HepG2 (cell line): ENCODE results near the gene SYT7. TPM values are rescaled to one million over a fixed set of nuclear protein-coding genes. Genes with fewer than 3 reads are reported as not detected.

Experiments used
- AHR ChIP-seq: IDR thresholded peaks from 2 replicates; pipeline ENCODE4 v1.6.1; 2018; ENCODE audit warnings: missing genetic modification reagents, missing compliant biosample characterization
- ATF7 ChIP-seq, 2 experiments: fragments of 450-650 bp in 1 of 2; sonication (generic) in 1 of 2; formaldehyde crosslinking in 1 of 2; IDR thresholded peaks; 2 replicates each; pipeline versions ENCODE4 v1.4.0 to v1.6.1; 2016 to 2020; ENCODE audit warnings: antibody characterized with exemption in 1 of 2, mild to moderate bottlenecking in 1 of 2, missing genetic modification reagents in 1 of 2
- BORCS8-MEF2B ChIP-seq: sonication (generic); formaldehyde crosslinking; IDR thresholded peaks from 2 replicates; pipeline ENCODE4 v1.8.0; 2022; ENCODE audit warnings: mild to moderate bottlenecking, missing genetic modification reagents
- CBX5 ChIP-seq: sonication (generic); formaldehyde crosslinking; IDR thresholded peaks from 2 replicates; pipeline ENCODE4 v1.4.0; 2020; ENCODE audit warnings: missing genetic modification reagents, borderline replicate concordance
- DNMT1 ChIP-seq: sonication (generic); formaldehyde crosslinking; IDR thresholded peaks from 2 replicates; pipeline ENCODE4 v1.5.1; 2020; ENCODE audit warnings: mild to moderate bottlenecking, missing genetic modification reagents
- DPF2 ChIP-seq: sonication (generic); formaldehyde crosslinking; IDR thresholded peaks from 2 replicates; pipeline ENCODE4 v1.4.0; 2020; ENCODE audit warnings: mild to moderate bottlenecking, low read depth, missing genetic modification reagents, borderline replicate concordance
- ETV6 ChIP-seq: sonication (generic); formaldehyde crosslinking; conservative IDR thresholded peaks from 2 replicates; pipeline ENCODE4 v1.4.0; 2020; ENCODE audit warnings: missing genetic modification reagents
- FLYWCH1 ChIP-seq: sonication (generic); formaldehyde crosslinking; IDR thresholded peaks from 2 replicates; pipeline ENCODE4 v1.8.1; 2023; ENCODE audit warnings: mild to moderate bottlenecking, missing genetic modification reagents
- HINFP ChIP-seq: sonication (generic); formaldehyde crosslinking; IDR thresholded peaks from 2 replicates; pipeline ENCODE4 v1.4.0; 2020; ENCODE audit warnings: low read depth, mild to moderate bottlenecking, missing genetic modification reagents
- ISL2 ChIP-seq: sonication (generic); formaldehyde crosslinking; IDR thresholded peaks from 2 replicates; pipeline ENCODE4 v1.5.0; 2020; ENCODE audit warnings: missing genetic modification reagents
- KAT2B ChIP-seq: fragments of 150-350 bp; IDR thresholded peaks from 2 replicates; pipeline ENCODE4 v1.6.1; 2014; ENCODE audit warnings: low read depth, low read length, borderline replicate concordance
- NCOR1 ChIP-seq: fragments of 200-600 bp; sonication (generic); IDR thresholded peaks from 2 replicates; pipeline ENCODE4 v1.7.0; 2017; ENCODE audit warnings: antibody characterized with exemption, low read length, borderline replicate concordance
- NFE2L2 ChIP-seq: fragments of 150-350 bp; IDR thresholded peaks from 2 replicates; pipeline ENCODE4 v1.6.1; 2014; ENCODE audit warnings: low read length
- PRDM4 ChIP-seq: sonication (generic); formaldehyde crosslinking; IDR thresholded peaks from 2 replicates; pipeline ENCODE4 v1.9.0; 2021; ENCODE audit warnings: missing genetic modification reagents, borderline replicate concordance
- REPIN1 ChIP-seq: sonication (generic); formaldehyde crosslinking; IDR thresholded peaks from 2 replicates; pipeline ENCODE4 v1.8.0; 2022; ENCODE audit warnings: missing genetic modification reagents, low read depth, mild to moderate bottlenecking, borderline replicate concordance
- SALL1 ChIP-seq: sonication (generic); formaldehyde crosslinking; IDR thresholded peaks from 2 replicates; pipeline ENCODE4 v1.8.0; 2022; ENCODE audit warnings: mild to moderate bottlenecking, missing genetic modification reagents
- TRAFD1 ChIP-seq: sonication (generic); formaldehyde crosslinking; IDR thresholded peaks from 2 replicates; pipeline ENCODE4 v1.5.1; 2020; ENCODE audit warnings: missing genetic modification reagents, mild to moderate bottlenecking, borderline replicate concordance
- ZBTB10 ChIP-seq: sonication (generic); formaldehyde crosslinking; IDR thresholded peaks from 2 replicates; pipeline ENCODE4 v1.4.0; 2020; ENCODE audit warnings: missing genetic modification reagents, borderline replicate concordance
- ZFAT ChIP-seq: sonication (generic); formaldehyde crosslinking; conservative IDR thresholded peaks from 2 replicates; pipeline ENCODE4 v1.8.1; 2023; ENCODE audit warnings: missing genetic modification reagents, inconsistent platforms
- ZNF510 ChIP-seq: sonication (generic); formaldehyde crosslinking; IDR thresholded peaks from 2 replicates; pipeline ENCODE4 v1.4.0; 2020; ENCODE audit warnings: low read depth, mild to moderate bottlenecking, missing genetic modification reagents
- ZNF557 ChIP-seq: sonication (generic); formaldehyde crosslinking; IDR thresholded peaks from 2 replicates; pipeline ENCODE4 v1.4.0; 2020; ENCODE audit warnings: missing genetic modification reagents
- ZNF567 ChIP-seq: sonication (generic); formaldehyde crosslinking; IDR thresholded peaks from 2 replicates; pipeline ENCODE4 v1.8.1; 2023; ENCODE audit warnings: mild to moderate bottlenecking, missing genetic modification reagents, borderline replicate concordance
- polyA plus RNA-seq, 8 experiments: library from polyadenylated mRNA; depleted of rRNA in 3 of 8; stranded (reverse) in 7 of 8; unstranded in 1 of 8; fragments of >200 nt; fragmentation: Illumina TruSeq in 4 of 8; extraction: Trizol in 4 of 8; gene quantifications; 2 replicates each; pipeline versions ENCODE4 v1.2.1 to v1.2.3, GENCODE V29; 2011 to 2016; ENCODE audit warnings: low read depth in 4 of 8, missing spikeins in 1 of 8, mixed read lengths in 1 of 8; ENCODE audit not compliant: insufficient read depth in 1 of 8
- total RNA-seq, 5 experiments: library from RNA; depleted of rRNA; stranded (reverse); fragments of >200 nt; fragmentation: Illumina TruSeq; extraction: Trizol; gene quantifications; 2 replicates each; pipeline ENCODE4 v1.2.3, GENCODE V29; 2016; ENCODE audit warnings: low read depth in 1 of 5

The SYT7 gene
- total and polyA plus RNA-seq, 2 of the 13 experiments (the other 11 are each of a cell fraction or from before 2014, with no cell fraction given): 1.4 to 4.4 TPM

GRCh38 chr11:61577383-61578118 is 3.3 kb downstream of the SYT7 start (continued):
- TF ChIP-seq ZFAT (no peak), ISL2 (no peak), TRAFD1 (CRISPR knock-in tag) (no peak; the same call in 1 of the 2 replicates), CBX5 (CRISPR knock-in tag) (peak; percentile 51; the same call in 1 of the 2 replicates), DNMT1 (CRISPR knock-in tag) (no peak), NFE2L2 (no peak), ZNF510 (CRISPR knock-in tag) (no peak), ZBTB10 (CRISPR knock-in tag) (no peak), NCOR1 (no peak), SALL1 (CRISPR knock-in tag) (peak; percentile 94), AHR (CRISPR knock-in tag) (no peak), REPIN1 (CRISPR knock-in tag) (no peak; the same call in 1 of the 2 replicates), ZNF557 (CRISPR knock-in tag) (no peak), FLYWCH1 (CRISPR knock-in tag) (no peak), DPF2 (CRISPR knock-in tag) (no peak; the same call in 1 of the 2 replicates), PRDM4 (CRISPR knock-in tag) (no peak), HINFP (no peak), ETV6 (CRISPR knock-in tag) (no peak), BORCS8-MEF2B (CRISPR knock-in tag) (no peak), ATF7 (IDR thresholded peaks at IDR 0.05) (no peak), ATF7 (CRISPR knock-in tag; IDR thresholded peaks at IDR 0.05) (no peak), KAT2B (no peak), ZNF567 (CRISPR knock-in tag) (no peak)
